GM10847 (cell line): ENCODE results near the gene SH3RF3.

ENCODE experiments used
- POLR2A ChIP-seq: IDR thresholded peaks from 2 replicates; pipeline ENCODE4 v1.6.1; 2011; ENCODE audit not compliant: insufficient read length; ENCODE audit errors: extremely low read depth

Gene SH3RF3

DNA sequence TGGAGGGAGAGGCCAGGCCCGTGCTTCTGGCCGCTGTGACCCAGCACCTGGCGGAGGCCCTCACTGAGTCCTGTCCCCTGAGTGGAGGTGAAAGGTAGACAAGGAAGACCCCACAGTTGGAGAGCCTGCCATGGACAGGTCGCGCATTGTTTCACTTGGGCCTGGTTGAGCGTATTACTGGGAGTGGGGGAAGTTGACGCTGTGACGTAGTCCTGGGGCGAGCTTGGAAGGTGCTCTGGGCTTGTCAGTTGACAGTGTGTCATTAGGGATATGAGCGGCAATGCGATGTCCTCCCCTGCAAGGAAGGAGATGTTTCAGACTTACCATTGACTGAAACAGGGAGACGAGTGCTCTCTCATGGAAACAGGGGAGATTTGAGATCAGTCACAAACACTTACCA lies 127.1 kb downstream of the SH3RF3 start:
- TF ChIP-seq POLR2A = no peak

DNA sequence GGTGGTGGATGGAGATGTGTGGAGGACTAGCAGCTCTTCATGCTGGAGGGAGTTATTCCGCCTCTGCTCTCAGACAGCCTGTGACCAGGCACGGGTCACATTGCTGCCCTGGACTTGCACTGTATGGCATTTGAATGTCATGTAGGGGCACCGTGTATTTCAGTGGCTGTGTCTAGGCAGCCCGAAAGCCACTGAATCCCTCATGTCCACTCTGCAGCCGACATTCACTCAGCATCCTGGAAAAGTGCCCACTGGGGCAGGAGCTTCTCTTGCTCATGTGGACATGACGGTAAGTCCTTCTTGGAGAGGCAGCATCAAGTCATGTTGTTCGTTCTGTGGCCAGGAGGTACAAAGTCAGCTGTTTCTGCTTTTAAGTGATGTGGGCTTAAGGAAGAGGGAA lies 127.9 kb downstream of the SH3RF3 start:
- no peak for TF ChIP-seq POLR2A

DNA sequence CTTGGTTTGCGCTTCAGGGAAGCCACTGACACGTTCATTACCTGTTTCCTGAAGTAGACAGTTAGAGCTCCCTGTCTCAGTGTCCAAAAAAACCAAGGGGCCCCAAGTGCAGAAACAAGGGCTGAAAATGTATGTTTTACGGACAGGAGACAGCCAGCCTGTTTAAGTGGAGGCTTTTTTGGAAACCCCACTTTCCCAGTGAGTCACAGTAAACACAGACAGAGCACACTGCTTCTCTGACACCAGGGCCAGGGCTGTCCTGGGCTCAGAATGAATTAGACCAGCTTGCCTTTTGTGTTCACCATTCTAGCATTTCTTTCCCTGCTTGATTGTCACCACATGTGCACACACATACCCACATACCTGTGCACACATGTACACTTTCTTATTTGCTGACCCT lies 128.6 kb downstream of the SH3RF3 start:
- no peak for TF ChIP-seq POLR2A

DNA sequence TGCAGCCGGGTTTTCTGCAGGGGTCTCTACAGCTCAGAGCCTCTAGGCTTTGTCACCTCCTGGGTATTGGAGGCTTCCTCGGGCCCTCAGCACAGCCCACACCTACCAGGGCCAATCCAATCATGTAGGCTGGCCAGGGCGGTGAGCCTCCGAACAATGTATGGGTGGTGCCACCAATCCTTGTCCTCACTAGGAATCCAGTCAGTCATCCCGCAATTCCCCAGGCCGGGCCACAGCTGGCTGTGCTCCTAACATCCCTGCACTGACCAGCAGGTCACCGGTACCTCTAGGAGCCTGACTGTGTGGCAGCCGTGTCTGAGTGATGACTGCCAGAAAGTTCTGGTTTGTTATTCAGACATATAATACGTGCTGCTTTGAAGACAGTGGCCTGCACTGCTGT lies 129.4 kb downstream of the SH3RF3 start:
- TF ChIP-seq POLR2A = no peak

DNA sequence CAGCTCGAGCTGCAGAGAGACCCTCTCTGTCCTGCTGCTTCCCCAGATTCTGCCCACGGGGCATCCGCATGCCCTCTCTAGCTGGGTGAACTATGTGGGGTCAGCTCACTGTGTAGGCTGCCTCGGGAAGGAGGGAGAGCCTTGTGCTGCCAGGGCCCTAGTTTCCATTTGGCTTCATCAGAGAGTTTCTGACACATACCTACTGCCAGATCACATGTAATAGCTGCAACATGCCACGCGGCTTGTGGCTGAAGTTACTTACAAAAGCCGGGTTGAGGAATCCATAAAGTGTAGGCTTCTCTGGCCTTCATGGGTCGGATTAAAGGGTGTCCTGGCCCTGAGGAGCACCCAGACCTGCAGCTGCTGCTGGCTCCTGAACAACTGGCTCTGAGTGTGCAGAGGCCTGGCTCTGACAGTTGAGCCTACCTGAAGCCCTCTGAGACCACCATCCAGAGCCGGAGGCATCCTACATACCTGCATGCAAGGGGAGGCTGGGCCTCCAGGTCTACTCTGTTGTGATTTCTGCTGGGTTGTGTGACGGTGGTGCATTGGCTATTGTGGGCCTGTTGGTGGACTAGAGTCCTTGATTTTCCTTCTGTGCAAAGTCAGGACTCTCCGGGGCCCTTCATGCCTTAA lies 130.0 kb downstream of the SH3RF3 start:
- TF ChIP-seq POLR2A = no peak

DNA sequence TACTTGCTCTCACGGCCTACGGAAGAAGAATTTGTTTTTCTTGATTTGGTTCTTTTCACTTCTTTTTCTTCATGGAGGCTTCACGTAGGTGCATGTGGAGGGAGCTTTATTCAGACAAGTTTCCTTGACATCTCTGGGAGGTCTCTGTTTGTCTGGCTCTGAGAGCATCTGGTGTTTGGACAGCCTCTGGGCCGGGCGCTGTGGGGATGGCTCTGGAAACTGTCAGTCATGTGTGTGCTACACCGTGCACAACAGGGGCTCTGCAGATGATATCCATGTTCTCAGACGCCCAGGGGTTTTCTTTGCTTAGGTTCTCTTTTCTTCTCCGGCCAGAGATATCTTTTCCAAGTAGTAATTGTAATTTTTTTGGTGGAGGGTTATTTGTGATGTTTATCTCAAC lies 130.7 kb downstream of the SH3RF3 start:
- no peak for TF ChIP-seq POLR2A

DNA sequence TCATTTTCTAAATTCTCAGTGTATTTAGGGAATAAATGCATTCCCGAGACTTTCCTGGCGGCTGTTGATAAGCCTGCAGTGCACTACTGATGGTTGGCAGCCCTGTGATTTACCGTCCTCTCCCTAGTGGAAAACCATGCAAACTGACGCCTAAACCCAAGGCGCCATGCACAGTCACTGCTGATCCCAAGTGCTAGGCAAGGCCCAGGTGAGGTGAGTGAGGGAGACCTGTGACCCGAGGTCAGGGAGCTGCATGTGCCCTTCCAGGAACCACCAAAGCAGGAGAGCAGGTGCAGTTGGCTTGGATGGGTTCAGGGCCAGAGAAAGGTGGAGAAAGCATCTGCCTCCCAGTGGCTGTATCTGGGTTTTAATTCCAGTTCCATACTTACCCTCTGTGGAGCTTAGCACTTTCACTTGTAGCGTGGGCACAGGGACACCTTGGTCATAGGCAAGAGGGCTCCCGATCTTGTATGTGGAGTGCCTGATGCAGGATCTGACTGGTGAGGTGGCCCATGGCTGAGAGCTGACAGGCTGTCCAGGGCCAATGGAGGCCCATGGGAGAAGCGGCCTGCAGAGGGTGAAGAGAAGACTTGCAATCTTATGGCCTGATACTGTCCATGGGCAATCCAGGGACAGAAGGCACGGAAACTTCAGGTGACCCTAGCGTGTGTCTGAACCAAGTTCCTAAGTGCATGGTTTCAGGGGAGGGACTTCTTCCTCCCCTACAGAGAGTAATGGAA lies 131.3 kb downstream of the SH3RF3 start:
- TF ChIP-seq POLR2A = no peak

DNA sequence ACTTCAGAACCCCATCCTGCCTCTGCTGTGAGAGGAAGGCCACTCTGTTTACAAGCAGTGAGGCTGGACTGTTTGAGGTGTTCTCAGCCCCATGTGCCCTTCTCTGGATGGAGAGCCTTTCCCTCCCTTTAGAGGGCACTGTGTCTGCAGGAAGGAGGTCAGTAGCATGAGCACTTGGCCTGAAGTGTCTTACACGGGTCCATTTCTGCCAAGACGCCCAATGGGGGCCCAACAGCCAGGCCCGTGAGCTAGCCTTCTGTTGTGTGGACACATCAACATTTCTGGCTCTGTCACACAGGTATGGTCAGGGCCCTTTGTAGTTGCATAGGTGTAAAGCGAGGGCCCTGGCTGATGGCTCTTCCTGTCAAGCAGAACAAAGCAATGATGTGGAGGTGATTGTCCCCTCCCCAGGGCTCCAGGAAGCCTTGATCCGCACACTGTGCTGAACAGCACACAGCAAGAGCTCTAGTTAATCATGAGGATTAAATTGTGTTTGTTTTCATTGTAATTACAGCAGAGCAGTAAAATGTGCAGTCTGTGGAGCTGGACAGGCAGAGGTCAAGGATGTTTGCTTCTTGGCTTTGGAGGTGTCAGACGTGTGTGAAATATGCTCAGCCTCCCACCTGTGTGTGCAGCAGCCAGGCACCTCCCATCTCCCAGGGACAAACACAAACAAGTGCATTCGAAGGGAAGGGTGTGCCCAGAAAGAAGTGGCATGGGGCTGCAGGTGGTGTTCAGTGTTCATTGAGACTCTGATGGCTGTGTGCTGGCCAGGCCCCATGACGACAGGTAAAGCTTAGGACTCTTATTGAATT lies 132.1 kb downstream of the SH3RF3 start:
- no peak for TF ChIP-seq POLR2A

DNA sequence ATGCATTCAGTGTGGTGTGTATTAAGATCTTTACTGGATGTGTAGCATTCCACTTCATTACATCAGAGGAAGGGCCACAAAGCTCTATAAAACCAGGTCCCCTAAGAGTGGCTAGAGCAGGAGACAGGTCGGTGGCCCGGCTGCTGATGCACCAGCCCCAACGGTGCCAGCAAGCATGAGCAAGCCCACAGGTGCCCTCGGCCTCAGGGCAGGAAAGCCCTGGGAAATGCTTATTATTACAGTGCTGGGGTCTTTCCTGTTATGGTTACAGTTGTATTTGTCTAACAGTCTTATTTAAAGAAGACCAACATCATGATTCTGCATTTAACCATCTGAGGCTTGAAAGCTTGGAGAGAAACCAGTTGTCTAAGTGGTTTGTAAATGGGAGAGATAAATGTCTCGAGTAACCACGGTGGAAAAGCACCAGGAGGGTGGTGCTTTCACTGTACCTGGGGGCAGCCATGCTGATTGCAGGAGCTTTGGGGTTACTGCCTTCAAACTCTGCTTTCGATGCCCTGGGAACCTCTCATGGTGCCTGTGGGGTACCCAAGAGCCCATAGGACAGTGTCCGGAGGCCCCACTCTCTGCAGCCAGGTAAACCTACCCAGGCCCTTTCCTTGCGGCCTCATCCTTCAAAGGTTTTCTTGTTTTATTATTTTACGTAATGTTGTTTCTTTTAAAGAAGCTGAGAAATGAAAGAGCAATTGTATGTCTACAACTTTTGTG lies 133.1 kb downstream of the SH3RF3 start:
- TF ChIP-seq POLR2A = no peak

DNA sequence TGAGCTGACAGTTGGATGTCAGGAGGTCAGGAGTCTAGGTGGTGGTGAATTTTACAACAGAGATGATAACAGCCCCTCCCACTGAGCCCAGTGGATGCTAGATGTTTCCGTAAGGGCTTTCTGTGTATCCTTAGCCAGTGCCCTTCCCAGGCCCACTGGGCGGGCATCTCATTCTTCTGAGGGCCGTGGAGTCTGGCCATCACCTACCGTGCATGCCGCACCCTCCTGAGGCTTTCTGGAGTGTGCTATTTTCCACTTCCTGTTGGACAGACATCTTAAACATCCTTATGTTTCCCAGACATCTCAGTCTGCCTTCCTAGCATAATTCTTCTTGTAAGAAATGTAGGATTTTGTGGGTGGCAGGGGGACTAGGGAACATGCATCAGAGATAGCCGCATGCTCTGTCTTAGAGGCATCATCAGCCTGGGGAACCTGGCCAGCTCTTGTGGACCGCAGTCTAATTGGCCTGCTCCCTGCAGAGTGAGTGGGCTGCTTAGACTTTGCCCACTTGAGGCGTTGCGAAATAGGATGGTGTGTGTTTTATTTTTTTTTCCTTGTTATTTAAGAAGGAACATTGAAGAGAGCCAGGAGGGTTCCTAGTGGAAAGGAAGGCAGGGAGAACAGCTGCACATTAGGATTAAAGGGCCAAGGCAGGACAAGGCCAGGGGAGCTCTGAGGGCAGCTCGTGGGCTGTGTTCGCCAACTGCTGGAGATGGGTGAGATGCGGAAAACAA lies 135.8 kb downstream of the SH3RF3 start:
- no peak for TF ChIP-seq POLR2A

DNA sequence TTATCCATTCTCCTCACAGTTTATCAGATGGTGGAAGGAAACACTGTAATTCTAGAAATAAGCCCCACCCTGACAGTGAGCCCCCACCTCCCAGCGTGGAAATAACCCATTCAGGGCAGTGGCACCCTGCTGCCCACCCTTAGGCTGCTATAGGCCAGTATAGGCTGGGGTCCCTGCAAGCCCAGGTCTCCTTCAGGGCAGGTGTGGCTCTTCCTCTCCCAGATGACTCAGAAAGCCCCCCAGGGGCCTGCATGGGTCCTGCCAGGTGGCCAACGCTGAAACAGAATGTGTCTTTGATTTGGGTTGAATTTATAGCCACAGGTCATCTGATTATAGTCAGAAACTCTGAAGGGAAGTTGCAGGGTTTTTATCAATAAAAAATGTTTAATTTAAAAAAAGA lies 136.4 kb downstream of the SH3RF3 start:
- TF ChIP-seq POLR2A = no peak

DNA sequence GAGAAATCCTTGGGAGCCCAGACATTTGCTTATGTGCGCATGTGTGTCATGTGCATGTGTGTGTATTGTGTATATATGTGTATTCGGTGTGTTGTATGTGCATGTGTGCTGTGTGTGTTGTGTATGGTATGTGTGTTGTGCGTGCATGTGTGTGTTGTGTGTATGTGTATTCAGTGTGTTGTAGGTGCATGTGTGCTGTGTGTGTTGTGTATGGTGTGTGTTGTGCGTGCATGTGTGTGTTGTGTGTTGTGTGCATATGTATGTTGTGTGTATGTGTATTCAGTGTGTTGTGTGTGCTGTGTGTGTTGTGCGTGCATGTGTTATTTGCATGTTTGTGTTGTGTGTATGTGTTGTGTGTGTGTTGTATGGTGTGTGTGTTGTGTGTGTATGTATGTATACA lies 136.9 kb downstream of the SH3RF3 start:
- TF ChIP-seq POLR2A = no peak

DNA sequence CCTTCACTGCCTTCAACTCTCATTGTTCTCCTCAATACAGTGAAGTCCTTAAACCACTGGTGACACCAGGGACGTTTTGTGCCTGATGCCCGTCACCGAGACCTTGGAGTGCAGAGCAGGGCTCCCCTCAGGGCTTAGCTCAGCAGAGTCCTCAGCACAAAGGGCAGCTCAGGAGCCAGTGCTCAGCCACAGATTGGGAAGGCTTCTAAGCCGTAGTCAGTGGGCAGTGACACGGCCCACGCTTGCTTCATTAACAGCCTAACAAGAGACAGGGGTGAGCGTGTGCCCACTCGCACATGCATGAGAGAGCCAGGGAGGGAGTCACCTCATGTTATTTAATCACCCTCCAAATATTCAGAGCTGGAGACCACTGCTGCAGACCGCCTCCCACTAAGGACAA lies 137.5 kb downstream of the SH3RF3 start:
- TF ChIP-seq POLR2A = no peak

DNA sequence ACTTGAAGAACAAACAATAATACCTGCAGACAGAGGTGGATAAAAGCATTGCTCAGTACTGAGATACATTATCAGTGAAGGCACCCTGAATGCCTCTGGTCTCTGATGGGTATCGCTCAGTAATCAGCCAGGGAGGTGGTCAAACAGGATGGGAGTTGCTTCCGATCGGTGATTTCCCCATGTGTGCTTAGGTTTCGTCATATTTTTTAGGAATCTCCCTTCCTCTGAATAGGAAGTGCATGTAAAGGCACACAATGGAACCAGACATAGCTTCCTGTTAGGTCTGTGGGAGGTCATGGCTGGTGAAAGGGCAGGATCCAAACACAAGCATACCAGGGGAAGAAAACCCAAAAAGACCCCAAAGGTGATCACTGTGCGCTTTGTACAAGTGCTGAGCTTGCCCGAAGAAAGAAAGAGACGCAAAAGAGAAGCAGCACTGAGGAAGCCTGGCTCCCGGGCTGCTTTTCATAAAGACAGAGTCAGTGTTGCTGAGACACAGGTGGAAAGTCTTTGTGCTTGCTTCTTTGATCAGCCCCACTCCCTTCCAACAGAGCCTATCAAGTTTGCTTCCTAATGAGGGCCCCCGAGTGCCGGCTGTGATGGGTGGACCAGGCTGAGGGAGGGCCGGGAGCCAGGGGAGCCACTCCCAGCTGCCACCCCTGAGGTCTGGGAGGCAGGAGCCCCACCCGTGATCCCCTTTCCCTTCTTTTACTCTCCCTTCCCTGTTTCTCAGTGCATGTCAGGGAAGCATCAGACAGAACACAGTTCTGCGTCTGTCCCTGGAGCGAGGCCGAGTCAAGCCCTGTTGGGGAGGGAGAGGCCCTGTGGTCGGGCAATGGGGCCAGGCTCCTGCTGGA lies 138.2 kb downstream of the SH3RF3 start:
- no peak for TF ChIP-seq POLR2A
